ENCODE results near the gene DENND1A.

DENND1A gene

GRCh38 chr9:123426406-123426805, 503.5 kb downstream of the DENND1A start:
- no peak for DNase-seq (ENCODE audit: low read depth in 2 of 2)

GRCh38 chr9:123425836-123426365, 504.0 kb downstream of the DENND1A start:
- no peak for DNase-seq (ENCODE audit: low read depth in 2 of 2)

- no peak for DNase-seq (ENCODE audit: low read depth in 2 of 2)
Measured at GRCh38 chr9:123425261-123425821, 504.6 kb downstream of the DENND1A start.

GRCh38 chr9:123424552-123425225, 505.2 kb downstream of the DENND1A start:
- DNase-seq (ENCODE audit: low read depth in 2 of 2): no peak

GRCh38 chr9:123424131-123424530, 505.8 kb downstream of the DENND1A start:
- no peak for DNase-seq (ENCODE audit: low read depth in 2 of 2)

- no peak for DNase-seq (ENCODE audit: low read depth in 2 of 2)
Measured at GRCh38 chr9:123423311-123423640, 506.6 kb downstream of the DENND1A start.

- DNase-seq (ENCODE audit: low read depth in 2 of 2): no peak
Measured at GRCh38 chr9:123422635-123423310, 507.2 kb downstream of the DENND1A start.

GRCh38 chr9:123421801-123422455, 508.0 kb downstream of the DENND1A start:
- no peak for DNase-seq (ENCODE audit: low read depth in 2 of 2)

GRCh38 chr9:123421186-123421585, 508.7 kb downstream of the DENND1A start:
- DNase-seq (ENCODE audit: low read depth in 2 of 2): no peak

GRCh38 chr9:123420592-123421111, 509.3 kb downstream of the DENND1A start:
- no peak for DNase-seq (ENCODE audit: low read depth in 2 of 2)

- no peak for DNase-seq (ENCODE audit: low read depth in 2 of 2)
Measured at GRCh38 chr9:123419721-123420591, 510.0 kb downstream of the DENND1A start.

- no peak for DNase-seq (ENCODE audit: low read depth in 2 of 2)
Measured at GRCh38 chr9:123419091-123419490, 510.8 kb downstream of the DENND1A start.

GRCh38 chr9:123418506-123418905, 511.4 kb downstream of the DENND1A start:
- no peak for DNase-seq (ENCODE audit: low read depth in 2 of 2)

GRCh38 chr9:123418052-123418430, 511.9 kb downstream of the DENND1A start:
- DNase-seq (ENCODE audit: low read depth in 2 of 2): no peak

GRCh38 chr9:123417289-123418051, 512.5 kb downstream of the DENND1A start:
- no peak for DNase-seq (ENCODE audit: low read depth in 2 of 2)

GRCh38 chr9:123416176-123416575, 513.8 kb downstream of the DENND1A start:
- no peak for DNase-seq (ENCODE audit: low read depth in 2 of 2)

- no peak for DNase-seq (ENCODE audit: low read depth in 2 of 2)
Measured at GRCh38 chr9:123414936-123415930, 514.7 kb downstream of the DENND1A start.

- no peak for DNase-seq (ENCODE audit: low read depth in 2 of 2)
Measured at GRCh38 chr9:123414204-123414603, 515.7 kb downstream of the DENND1A start.

GRCh38 chr9:123412171-123412820, 517.6 kb downstream of the DENND1A start:
- DNase-seq (ENCODE audit: low read depth in 2 of 2): no peak

All from fibroblast of skin of left biceps (primary cell).